Measurements from ENCODE around the gene POLR1A. TPM values are rescaled to one million over a fixed set of nuclear protein-coding genes. Genes with fewer than 3 reads are reported as not detected.

POLR1A gene
- total RNA-seq, 1 experiment from 2014 or later: 62.7 TPM

- H4K20me1 ChIP-seq (ENCODE audit: control insufficient read depth, insufficient read depth, insufficient read length): no peaks in the 10 kb centered on the region
- no CpG with 5 or more reads among the region's 9 CpGs for WGBS (ENCODE audit: extremely low coverage, insufficient read length, low lambda C conversion rate)
Measured at GRCh38 chr2:85995648-85996529, 109.8 kb downstream of the POLR1A start.

More at GRCh38 chr2:85995648-85996529, 109.8 kb downstream of the POLR1A start:
- Mint-ChIP-seq H3K27ac (no peak overlapping the region; a peak in 1 of 7 replicates), H3K27me3 (ENCODE audit: low read depth) (no peaks in the 10 kb centered on the region), H3K4me3 (no peak overlapping the region), H3K36me3 (ENCODE audit: insufficient read depth in 1 of 3, low read depth in 3 of 3) (peaks cover 0 to 2% (median 0%) of the 10 kb centered on the region in 3 experiments; a peak in 1 of 7 replicates), H3K4me1 (peaks cover 6 to 13% of the 10 kb centered on the region in 2 experiments), H3K9me3 (peaks cover 0 to 3% of the 10 kb centered on the region in 2 experiments; a peak in 1 of 5 replicates)
- no peak overlapping the region for H3T11ph ChIP-seq (ENCODE audit: low read length)
- H4K91ac ChIP-seq (ENCODE audit: insufficient read length, low read depth, low read length): no peak overlapping the region
- H2AK5ac ChIP-seq (ENCODE audit: insufficient read length, low read length): no peak overlapping the region
- no peak overlapping the region for H4K8ac ChIP-seq (replicated peaks; ENCODE audit: insufficient read length, low read depth, low read length)
- H4K5ac ChIP-seq (ENCODE audit: insufficient read length, low read depth, low read length): no peak overlapping the region
- no peaks in the 10 kb centered on the region for H3K9me3 ChIP-seq (ENCODE audit: control insufficient read depth, low read depth, low read length)
- H3K79me1 ChIP-seq (ENCODE audit: insufficient read depth, low read depth, low read length, poor library complexity, severe bottlenecking): no peaks in the 10 kb centered on the region
- no peak overlapping the region for H3K4ac ChIP-seq (ENCODE audit: low read depth, low read length)
- DNase-seq: peak; percentile 17
- no peak overlapping the region for H3K14ac ChIP-seq (ENCODE audit: insufficient read depth, low read length)
- no peak overlapping the region for H2BK120ac ChIP-seq (ENCODE audit: low read depth, low read length, poor library complexity, severe bottlenecking)
- no peak overlapping the region for H3K27ac ChIP-seq (ENCODE audit: insufficient read length, low read depth, low read length)
- no peak overlapping the region for H2BK20ac ChIP-seq (ENCODE audit: low read depth, low read length, poor library complexity, severe bottlenecking)
- no peaks in the 10 kb centered on the region for H3K23me2 ChIP-seq (ENCODE audit: insufficient read length, low read depth, low read length, poor library complexity, severe bottlenecking)
- H2BK5ac ChIP-seq (ENCODE audit: insufficient read length, low read length): no peak overlapping the region
- no peak overlapping the region for H3K18ac ChIP-seq (ENCODE audit: insufficient read length, low read depth, low read length)
- H2AFZ ChIP-seq (ENCODE audit: low read length): no peak overlapping the region
- H3K9ac ChIP-seq (ENCODE audit: extremely low read depth, insufficient read length, low read length): no peak overlapping the region
- H3K23ac ChIP-seq (ENCODE audit: insufficient read length, low read depth, low read length): no peak overlapping the region
- no peaks in the 10 kb centered on the region for H3K79me2 ChIP-seq (ENCODE audit: insufficient read depth, low read length)
- H2BK12ac ChIP-seq (ENCODE audit: insufficient read length, low read depth, low read length): no peak overlapping the region
- no peak for TF ChIP-seq CTCF (conservative IDR thresholded peaks at IDR 0.05)
- no peak overlapping the region for H2BK15ac ChIP-seq (ENCODE audit: low read depth, low read length)
- no peak overlapping the region for H3K4me2 ChIP-seq (ENCODE audit: insufficient read depth, insufficient read length, low read length)
- H3K56ac ChIP-seq (ENCODE audit: insufficient read length, low read depth, low read length): no peak overlapping the region
- H3K27me3 ChIP-seq (ENCODE audit: insufficient read depth, low read length): no peaks in the 10 kb centered on the region
- H3K4me1 ChIP-seq (ENCODE audit: insufficient read depth, low read length): no peaks in the 10 kb centered on the region
